DOHH2 (cell line): ENCODE results near the gene PXMP2.

Experiments used
- H3F3A ChIP-seq: fragments of 200-600 bp; sonication (generic), shearing (Covaris generic); 2 replicates; pipeline ENCODE4 v1.6.0; 2016; ENCODE audit warnings: antibody characterized with exemption, mild to moderate bottlenecking; ENCODE audit not compliant: control insufficient read depth, insufficient read depth
- H3K27ac ChIP-seq: fragments of 200-600 bp; sonication (generic); 2 replicates; pipeline ENCODE4 v1.5.1; 2014; ENCODE audit warnings: low read depth, mild to moderate bottlenecking, low read length, moderate library complexity
- H3K27me3 ChIP-seq: fragments of 200-600 bp; sonication (generic); 2 replicates; pipeline ENCODE4 v1.6.1; 2014; ENCODE audit warnings: mild to moderate bottlenecking, low read length, mixed read lengths; ENCODE audit not compliant: control insufficient read depth
- H3K36me3 ChIP-seq: fragments of 200-600 bp; sonication (generic); 2 replicates; pipeline ENCODE4 v1.6.1; 2014; ENCODE audit warnings: mild to moderate bottlenecking, low read length, moderate library complexity, mixed read lengths; ENCODE audit not compliant: control insufficient read depth
- H3K4me1 ChIP-seq: fragments of 200-600 bp; sonication (generic); 2 replicates; pipeline ENCODE4 v1.6.1; 2014; ENCODE audit warnings: mild to moderate bottlenecking, low read length, mixed read lengths; ENCODE audit not compliant: control insufficient read depth
- H3K4me2 ChIP-seq: fragments of 200-600 bp; sonication (generic); 2 replicates; pipeline ENCODE4 v1.6.0; 2014; ENCODE audit warnings: mild to moderate bottlenecking, low read length, moderate library complexity
- H3K4me3 ChIP-seq: fragments of 200-600 bp; sonication (generic); 2 replicates; pipeline ENCODE4 v1.5.1; 2014; ENCODE audit warnings: mild to moderate bottlenecking, low read length, mixed read lengths
- H3K79me2 ChIP-seq: fragments of 200-600 bp; sonication (generic); 2 replicates; pipeline ENCODE4 v1.6.1; 2014; ENCODE audit warnings: mild to moderate bottlenecking, low read length, mixed read lengths; ENCODE audit not compliant: control insufficient read depth
- H3K9me2 ChIP-seq: fragments of 200-600 bp; sonication (generic); replicated peaks from 2 replicates; pipeline ENCODE4 v1.6.1; 2014; ENCODE audit warnings: mild to moderate bottlenecking, low read length, mixed read lengths; ENCODE audit not compliant: control insufficient read depth
- H3K9me3 ChIP-seq: fragments of 200-600 bp; sonication (generic); 2 replicates; pipeline ENCODE4 v1.6.1; 2014; ENCODE audit warnings: antibody characterized with exemption, low read length, mixed read lengths; ENCODE audit not compliant: control insufficient read depth, insufficient read depth
- H4K20me1 ChIP-seq: fragments of 200-600 bp; sonication (generic); 2 replicates; pipeline ENCODE4 v1.6.0; 2014; ENCODE audit warnings: low read depth, mild to moderate bottlenecking, antibody characterized with exemption, low read length, moderate library complexity; ENCODE audit not compliant: control insufficient read depth, insufficient read depth
- EZH2phosphoT487 ChIP-seq: fragments of 200-600 bp; sonication (generic); IDR thresholded peaks from 2 replicates; pipeline ENCODE4 v1.6.1; 2017; ENCODE audit warnings: borderline replicate concordance, mild to moderate bottlenecking, antibody characterized with exemption, low read length, moderate library complexity, mixed read lengths
- TF ChIP-seq, protein P1 (sequence below): fragments of 200-600 bp; sonication (generic); IDR thresholded peaks from one replicate; pipeline ENCODE4 v1.5.1; 2014; ENCODE audit warnings: antibody characterized with exemption, mild to moderate bottlenecking, low read depth, low read length; ENCODE audit not compliant: poor library complexity, severe bottlenecking

PXMP2 gene

DNA sequence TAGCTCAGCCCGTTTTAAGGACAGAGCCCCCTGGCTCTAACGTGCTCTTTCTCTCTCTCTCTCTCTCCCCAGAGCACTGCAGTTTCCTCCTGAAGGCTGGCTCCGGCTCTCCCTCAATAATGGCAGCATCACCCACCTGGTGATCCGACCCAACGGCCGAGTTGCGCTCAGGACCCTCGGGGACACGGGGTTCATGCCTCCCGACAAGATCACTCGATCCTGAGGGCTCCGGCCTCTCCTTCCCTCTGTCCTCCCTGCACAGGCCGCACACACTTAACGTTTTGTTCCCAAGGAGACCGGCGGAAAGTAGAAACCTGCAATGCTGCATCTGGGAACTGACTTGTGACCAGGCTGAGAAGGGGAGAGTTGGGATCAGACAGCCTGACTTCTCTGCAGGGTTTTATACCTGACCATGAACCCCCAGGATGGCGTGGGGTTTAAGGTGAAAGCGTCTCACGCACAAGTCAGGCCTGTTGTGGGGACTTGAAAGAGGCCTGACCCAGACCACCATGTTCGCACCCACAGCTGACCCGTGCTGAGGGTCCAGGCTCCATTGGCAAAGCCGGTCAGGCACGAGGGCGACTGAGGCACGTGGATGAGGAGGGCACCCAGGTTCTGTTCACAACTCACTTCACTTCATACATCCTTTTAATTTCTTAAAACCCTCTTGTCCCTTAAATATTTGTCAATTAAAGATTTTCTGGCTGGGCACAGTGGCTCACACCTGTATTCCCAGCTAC, 33.4 kb downstream of the PXMP2 start:
- Histone ChIP-seq H4K20me1 (peaks cover 14% of the 10 kb centered on the region), H3K27ac (no peak overlapping the region), H3K27me3 (no peaks in the 10 kb centered on the region), H3K4me3 (no peak overlapping the region), H3K79me2 (peaks cover 47% of the 10 kb centered on the region), H3K4me1 (no peaks in the 10 kb centered on the region), H3K4me2 (no peak overlapping the region), H3K9me3 (no peaks in the 10 kb centered on the region), H3K36me3 (peaks cover 89% of the 10 kb centered on the region), H3F3A (peaks cover 18% of the 10 kb centered on the region), H3K9me2 (no peaks in the 10 kb centered on the region)
- TF ChIP-seq EZH2phosphoT487: no peak
- TF ChIP-seq, protein P1, sequence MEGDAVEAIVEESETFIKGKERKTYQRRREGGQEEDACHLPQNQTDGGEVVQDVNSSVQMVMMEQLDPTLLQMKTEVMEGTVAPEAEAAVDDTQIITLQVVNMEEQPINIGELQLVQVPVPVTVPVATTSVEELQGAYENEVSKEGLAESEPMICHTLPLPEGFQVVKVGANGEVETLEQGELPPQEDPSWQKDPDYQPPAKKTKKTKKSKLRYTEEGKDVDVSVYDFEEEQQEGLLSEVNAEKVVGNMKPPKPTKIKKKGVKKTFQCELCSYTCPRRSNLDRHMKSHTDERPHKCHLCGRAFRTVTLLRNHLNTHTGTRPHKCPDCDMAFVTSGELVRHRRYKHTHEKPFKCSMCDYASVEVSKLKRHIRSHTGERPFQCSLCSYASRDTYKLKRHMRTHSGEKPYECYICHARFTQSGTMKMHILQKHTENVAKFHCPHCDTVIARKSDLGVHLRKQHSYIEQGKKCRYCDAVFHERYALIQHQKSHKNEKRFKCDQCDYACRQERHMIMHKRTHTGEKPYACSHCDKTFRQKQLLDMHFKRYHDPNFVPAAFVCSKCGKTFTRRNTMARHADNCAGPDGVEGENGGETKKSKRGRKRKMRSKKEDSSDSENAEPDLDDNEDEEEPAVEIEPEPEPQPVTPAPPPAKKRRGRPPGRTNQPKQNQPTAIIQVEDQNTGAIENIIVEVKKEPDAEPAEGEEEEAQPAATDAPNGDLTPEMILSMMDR: no peak

DNA sequence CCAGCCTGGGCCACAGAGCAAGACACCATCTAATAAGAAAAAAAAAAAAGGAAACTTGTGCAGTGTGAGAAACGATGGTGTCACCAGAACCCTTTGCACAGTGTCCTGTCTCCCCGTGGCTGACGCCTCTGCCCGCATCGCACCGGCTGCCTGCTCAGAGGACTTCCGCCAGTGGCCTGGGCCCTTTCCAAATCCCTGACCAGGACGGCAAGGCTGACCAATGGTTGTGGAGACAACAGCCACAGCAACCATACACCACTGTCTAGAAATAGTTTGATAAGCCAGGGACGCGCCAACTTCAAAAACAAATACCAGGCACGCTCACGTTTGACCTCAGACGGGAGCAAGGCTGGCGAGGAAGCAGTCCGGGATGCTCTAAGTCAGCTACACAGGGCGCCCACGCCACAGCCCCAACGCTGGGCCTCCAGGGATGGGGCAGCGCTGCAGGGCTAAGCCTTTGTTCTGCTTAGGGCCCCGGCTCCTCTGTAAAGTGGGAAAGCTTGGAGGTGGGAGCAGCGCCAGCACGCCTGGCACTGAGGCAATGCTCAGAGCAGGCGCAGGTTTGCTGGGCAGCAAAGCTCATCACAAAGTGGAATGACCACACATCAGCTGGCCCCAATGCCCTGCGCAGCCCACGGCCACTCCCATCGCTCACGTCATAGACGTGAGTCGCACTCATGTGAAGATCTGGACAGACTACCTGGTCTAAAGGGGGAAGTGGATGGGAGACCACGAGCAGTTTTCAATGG, 35.8 kb downstream of the PXMP2 start:
- Histone ChIP-seq H3K27ac (no peak overlapping the region), H3K36me3 (peaks cover 91% of the 10 kb centered on the region), H3F3A (peaks cover 28% of the 10 kb centered on the region), H3K27me3 (no peaks in the 10 kb centered on the region), H4K20me1 (peaks cover 9% of the 10 kb centered on the region), H3K4me3 (no peak overlapping the region), H3K79me2 (peaks cover 29% of the 10 kb centered on the region), H3K9me3 (no peaks in the 10 kb centered on the region), H3K9me2 (no peaks in the 10 kb centered on the region), H3K4me2 (no peak overlapping the region), H3K4me1 (no peaks in the 10 kb centered on the region)
- TF ChIP-seq EZH2phosphoT487: no peak
- TF ChIP-seq, protein P1: no peak

DNA sequence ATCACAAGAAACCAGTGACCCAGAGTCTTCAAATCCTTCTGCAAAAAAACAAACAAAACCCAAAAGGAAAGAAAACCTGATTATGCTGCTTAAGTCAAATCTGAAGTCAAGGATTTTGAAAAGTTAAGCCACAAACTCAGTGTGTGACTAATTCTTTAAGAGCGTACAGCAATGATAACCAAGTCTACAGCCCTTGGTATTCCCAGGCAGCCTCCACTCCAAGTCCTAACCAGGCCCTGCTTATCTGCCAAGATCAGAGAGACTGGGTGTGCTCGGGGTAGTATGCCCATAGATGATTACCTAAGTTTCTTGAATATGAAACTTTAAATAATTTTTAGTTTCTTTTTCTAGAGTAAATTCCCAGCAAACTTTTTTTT, 36.4 kb downstream of the PXMP2 start:
- peaks cover 27% of the 10 kb centered on the region for H3K79me2 ChIP-seq
- H4K20me1 ChIP-seq: peaks cover 9% of the 10 kb centered on the region
- H3K27me3 ChIP-seq: no peaks in the 10 kb centered on the region
- no peak overlapping the region for H3K4me3 ChIP-seq
- peaks cover 95% of the 10 kb centered on the region for H3K36me3 ChIP-seq
- H3K9me3 ChIP-seq: no peaks in the 10 kb centered on the region
- no peak overlapping the region for H3K27ac ChIP-seq
- peaks cover 31% of the 10 kb centered on the region for H3F3A ChIP-seq
- H3K4me1 ChIP-seq: no peaks in the 10 kb centered on the region
- no peaks in the 10 kb centered on the region for H3K9me2 ChIP-seq
- H3K4me2 ChIP-seq: no peak overlapping the region
- TF ChIP-seq EZH2phosphoT487: no peak
- TF ChIP-seq, protein P1: no peak
